ENCODE data around the gene GPR171.
"Not testable (repeated sequence)": the region's sequence is repeated elsewhere in the genome, so short reads cannot be mapped to it uniquely, and the experiment has no call there.

The GPR171 gene

GRCh38 chr3:151203051-151203420 is at the start of gene GPR171:
Gene GPR171, minus strand, starts transcription at chr3:151203216. Its CDS starts 3,830 bp downstream, at chr3:151199386.
- peak; percentile 39 for DNase-seq (ENCODE audit: low read depth)

- DNase-seq (ENCODE audit: low read depth): no peak
Observed at GRCh38 chr3:151248772-151249337, 45.8 kb upstream of the GPR171 start.

GRCh38 chr3:151242006-151242405 is 39.0 kb upstream of the GPR171 start:
- not testable (repeated sequence) for DNase-seq (ENCODE audit: low read depth)

- DNase-seq (ENCODE audit: low read depth): no peak
Observed at GRCh38 chr3:151236736-151237135, 33.7 kb upstream of the GPR171 start.

GRCh38 chr3:151236316-151236715 is 33.3 kb upstream of the GPR171 start:
- no peak for DNase-seq (ENCODE audit: low read depth)

- no peak for DNase-seq (ENCODE audit: low read depth)
Observed at GRCh38 chr3:151234825-151235224, 31.8 kb upstream of the GPR171 start.

- DNase-seq (ENCODE audit: low read depth): no peak
Observed at GRCh38 chr3:151232991-151233390, 30.0 kb upstream of the GPR171 start.

GRCh38 chr3:151232403-151232802 is 29.4 kb upstream of the GPR171 start:
- DNase-seq (ENCODE audit: low read depth): not testable (repeated sequence)

GRCh38 chr3:151230646-151231045 is 27.6 kb upstream of the GPR171 start:
- DNase-seq (ENCODE audit: low read depth): no peak

GRCh38 chr3:151228666-151229040 is 25.6 kb upstream of the GPR171 start:
- no peak for DNase-seq (ENCODE audit: low read depth)

- DNase-seq (ENCODE audit: low read depth): peak; percentile 64
Observed at GRCh38 chr3:151227807-151228665, 25.0 kb upstream of the GPR171 start.

- no peak for DNase-seq (ENCODE audit: low read depth)
Observed at GRCh38 chr3:151227266-151227806, 24.3 kb upstream of the GPR171 start.

GRCh38 chr3:151226825-151227224 is 23.8 kb upstream of the GPR171 start:
- DNase-seq (ENCODE audit: low read depth): no peak

GRCh38 chr3:151226088-151226563 is 23.1 kb upstream of the GPR171 start:
- DNase-seq (ENCODE audit: low read depth): no peak

- no peak for DNase-seq (ENCODE audit: low read depth)
Observed at GRCh38 chr3:151225040-151225975, 22.3 kb upstream of the GPR171 start.

GRCh38 chr3:151224268-151224866 is 21.4 kb upstream of the GPR171 start:
- DNase-seq (ENCODE audit: low read depth): no peak

- no peak for DNase-seq (ENCODE audit: low read depth)
Observed at GRCh38 chr3:151219056-151219455, 16.0 kb upstream of the GPR171 start.

GRCh38 chr3:151218136-151218535 is 15.1 kb upstream of the GPR171 start:
- DNase-seq (ENCODE audit: low read depth): no peak

GRCh38 chr3:151216641-151217607 is 13.9 kb upstream of the GPR171 start:
- no peak for DNase-seq (ENCODE audit: low read depth)

- DNase-seq (ENCODE audit: low read depth): no peak
Observed at GRCh38 chr3:151214459-151214858, 11.4 kb upstream of the GPR171 start.

Measured in activated T-cell treated with anti-CD3 and anti-CD28 coated beads for 1 hour (primary cell).